Uterus (tissue), 2 donors: Measurements from ENCODE around the gene SH3PXD2B.

Source experiments
- CTCF ChIP-seq, 4 experiments: fragments of 200-600 bp in 2 of 4; fragments of 450-650 bp in 2 of 4; sonication (generic) in 2 of 4; IDR thresholded peaks; one replicate each; pipeline ENCODE4 v1.5.1; 2016 to 2019; ENCODE audit warnings: antibody characterized with exemption in 4 of 4, mild to moderate bottlenecking in 2 of 4, moderate library complexity in 1 of 4
- POLR2A ChIP-seq, 2 donors: fragments of 450-650 bp; IDR thresholded peaks; one replicate each; pipeline ENCODE4 v1.6.1; 2016; ENCODE audit warnings: antibody characterized with exemption in 2 of 2, mild to moderate bottlenecking in 1 of 2, moderate library complexity in 1 of 2

GRCh38 chr5:172481011-172481800 lies 26.9 kb upstream of the SH3PXD2B start:
- TF ChIP-seq CTCF (IDR thresholded peaks at IDR 0.05) (no peak), POLR2A (IDR thresholded peaks at IDR 0.05) (no peak)
